Activated CD4-positive, alpha-beta T cell treated with anti-CD3 and anti-CD28 coated beads, Interleukin-2, amount 50 U/mL, for 4 hours (primary cell): ENCODE measurements around the gene ASPG.

Experiments
- DNase-seq, 2 experiments: peaks; one replicate each; pipeline ENCODE4 v3.0.0-alpha.2; 2020

ASPG gene

DNA sequence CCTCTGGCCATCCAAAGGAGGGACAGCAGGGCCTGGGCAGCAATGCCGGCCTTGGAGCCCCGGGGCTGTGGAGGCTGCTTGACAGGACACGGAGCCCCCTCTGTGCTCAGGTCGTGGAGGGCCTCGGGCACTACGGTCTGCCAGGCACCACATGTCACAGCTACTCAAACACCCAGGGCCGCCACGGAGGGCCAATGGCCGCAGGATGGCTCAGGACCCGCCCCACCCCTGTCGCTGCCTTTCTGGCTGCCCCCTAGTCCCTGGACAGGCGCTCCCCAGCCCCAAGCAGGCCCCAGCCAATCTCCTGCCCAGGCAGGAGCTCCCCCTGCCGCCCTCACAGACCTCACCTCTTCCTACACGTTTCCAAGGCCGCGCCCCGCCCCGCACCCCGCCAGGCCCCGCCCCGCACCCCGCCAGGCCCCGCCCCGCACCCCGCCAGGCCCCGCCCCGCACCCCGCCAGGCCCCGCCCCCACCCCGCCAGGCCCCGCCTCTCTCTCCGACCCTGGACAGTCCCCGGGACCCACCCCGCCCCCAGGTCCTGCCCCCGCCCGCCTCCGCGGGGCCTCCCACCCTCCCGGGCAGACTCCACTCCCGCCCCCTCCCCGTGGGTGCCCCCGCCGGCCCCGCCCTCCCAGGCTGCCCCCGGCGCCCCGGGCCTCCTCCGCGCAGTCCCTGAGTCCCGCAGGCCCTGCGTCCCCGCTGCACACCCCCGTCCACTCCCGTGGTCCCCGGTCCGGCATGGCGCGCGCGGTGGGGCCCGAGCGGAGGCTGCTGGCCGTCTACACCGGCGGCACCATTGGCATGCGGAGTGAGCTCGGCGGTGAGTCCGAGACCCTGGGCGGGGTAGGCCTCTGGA is at the start of gene ASPG:
TSS of gene ASPG (plus strand) at position 669 of the 857 bp plus-strand sequence. CDS start at position 740, 71 bp downstream.
- no peak for DNase-seq

GRCh38 chr14:104036212-104036611 is 49.3 kb upstream of the ASPG start:
- DNase-seq = no peak

DNA sequence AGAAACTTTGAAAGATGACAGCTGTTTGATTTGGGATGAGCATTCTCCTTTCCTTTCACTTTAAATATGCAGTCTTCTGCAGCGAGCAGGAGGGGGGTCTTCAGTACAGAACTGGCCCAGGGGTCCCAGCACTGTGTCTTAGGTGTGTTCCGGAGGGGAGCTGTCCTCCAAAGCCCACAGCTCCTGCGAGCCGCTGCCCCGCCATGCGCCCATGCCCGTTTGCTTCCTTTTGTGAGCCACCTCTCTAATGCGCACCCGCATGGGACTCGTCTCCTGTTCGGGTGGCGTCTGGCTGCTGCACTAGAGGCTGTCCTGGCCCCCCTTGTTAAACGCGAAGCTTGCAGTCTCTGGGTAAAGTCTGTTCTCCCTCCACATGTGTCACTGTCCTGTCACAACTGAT is 48.4 kb upstream of the ASPG start:
- no peak for DNase-seq

DNA sequence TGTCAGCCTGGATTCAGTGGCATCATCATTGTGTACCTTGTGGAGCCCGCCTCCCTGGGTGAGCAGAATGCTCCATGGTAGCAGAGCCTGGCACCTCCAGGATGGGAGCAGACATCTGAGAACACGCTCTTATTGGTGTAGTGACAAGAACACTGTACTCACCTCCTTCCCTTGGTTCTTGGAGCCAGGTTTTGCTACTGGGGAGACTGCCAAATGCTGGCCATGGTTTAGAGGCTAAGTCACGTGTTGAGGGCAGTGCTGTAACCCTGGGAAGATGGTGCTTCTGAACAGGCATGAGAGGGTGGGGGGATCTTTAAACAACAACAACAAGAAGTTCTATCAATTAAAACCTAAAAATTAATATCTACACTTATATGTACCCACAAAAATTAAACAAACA is 47.6 kb upstream of the ASPG start:
- DNase-seq = no peak

DNA sequence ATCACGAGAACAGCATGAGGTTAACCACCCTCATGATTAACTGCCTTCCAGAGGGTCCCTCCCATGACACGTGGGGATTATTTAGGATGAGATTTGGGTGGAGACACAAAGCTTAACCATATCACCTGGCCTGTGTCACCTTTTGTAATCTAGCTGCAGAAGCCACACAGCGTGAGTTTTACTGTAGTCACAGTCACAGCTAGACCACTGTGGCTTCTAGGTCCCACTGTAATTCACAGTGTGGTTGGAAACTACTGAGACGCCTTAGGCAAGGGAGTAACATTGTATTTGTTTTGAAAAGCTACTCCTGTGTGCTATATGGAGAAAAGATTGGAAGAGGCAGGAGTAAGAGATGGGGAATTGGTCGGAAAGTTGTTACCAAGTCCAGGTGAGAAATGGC is 46.3 kb upstream of the ASPG start:
- DNase-seq = no peak

- DNase-seq = no peak
Observed at GRCh38 chr14:104040539-104040938, 45.0 kb upstream of the ASPG start.

DNA sequence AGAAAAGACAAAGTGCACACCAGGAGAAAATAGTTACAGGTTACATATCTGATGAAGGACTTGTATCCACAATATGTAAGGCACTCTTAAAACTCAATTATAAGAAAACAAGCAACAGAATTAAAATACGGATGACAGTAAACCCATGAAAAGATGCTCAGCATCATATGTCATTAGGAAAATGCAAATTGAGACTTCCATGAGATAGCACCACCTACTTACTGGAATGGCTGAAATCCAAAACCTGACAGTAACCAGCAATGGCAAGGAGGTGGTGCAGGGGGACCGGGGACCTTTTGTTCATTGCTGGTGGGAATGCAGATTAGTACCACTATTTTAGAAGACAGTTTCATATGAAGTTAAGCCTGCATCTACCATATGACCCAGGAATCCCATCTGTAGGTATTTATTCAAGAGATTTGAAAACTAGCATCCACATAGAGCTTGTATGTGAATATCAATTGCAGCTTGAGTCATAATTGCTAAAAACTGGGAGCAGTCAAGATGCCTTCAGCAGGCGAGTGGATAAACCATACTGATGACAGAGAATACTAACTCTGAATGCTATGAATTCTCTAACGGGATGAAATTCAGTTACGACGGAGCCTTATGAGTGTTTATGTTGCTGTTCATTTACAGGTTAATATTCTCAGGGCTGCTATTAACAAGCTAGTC is 43.9 kb upstream of the ASPG start:
- DNase-seq = no peak

- DNase-seq = no peak
Observed at GRCh38 chr14:104044016-104044415, 41.5 kb upstream of the ASPG start.

- no peak for DNase-seq
Observed at GRCh38 chr14:104047761-104048160, 37.7 kb upstream of the ASPG start.

- no peak for DNase-seq
Observed at GRCh38 chr14:104048758-104049507, 36.6 kb upstream of the ASPG start.

DNA sequence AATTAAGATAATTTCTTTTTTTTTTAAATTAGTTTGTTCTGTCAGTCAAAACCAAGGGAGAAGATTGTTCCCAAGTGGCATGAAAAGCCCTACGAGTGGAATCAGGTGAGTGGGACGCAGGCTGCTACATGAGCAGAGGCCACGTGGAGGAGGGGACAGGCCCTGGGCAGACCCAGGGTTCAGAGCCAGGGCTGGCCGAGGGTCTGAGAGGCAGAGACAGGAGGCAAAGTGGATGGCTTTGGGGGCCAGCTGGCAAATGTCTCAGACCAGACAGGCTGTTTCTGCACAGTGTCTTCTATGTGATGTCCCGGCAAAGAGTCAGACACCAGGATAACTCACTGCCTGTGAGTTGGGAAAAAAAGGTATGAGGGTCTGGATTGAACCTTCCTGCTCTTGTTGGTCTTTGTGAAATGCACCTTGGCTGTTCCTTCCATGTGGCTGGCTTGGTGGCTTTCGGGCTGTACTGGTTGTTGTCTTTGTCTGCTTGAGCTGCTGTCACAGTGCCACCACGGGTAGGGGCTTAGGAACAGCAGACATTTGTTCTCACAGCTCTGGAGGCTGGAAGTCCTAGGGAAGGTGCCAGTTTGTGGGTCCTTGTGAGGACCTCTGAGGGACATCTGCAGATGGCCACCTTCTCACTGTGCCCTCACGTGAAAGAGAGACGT is 35.8 kb upstream of the ASPG start:
- no peak for DNase-seq

- no peak for DNase-seq
Observed at GRCh38 chr14:104051092-104051813, 34.2 kb upstream of the ASPG start.

DNA sequence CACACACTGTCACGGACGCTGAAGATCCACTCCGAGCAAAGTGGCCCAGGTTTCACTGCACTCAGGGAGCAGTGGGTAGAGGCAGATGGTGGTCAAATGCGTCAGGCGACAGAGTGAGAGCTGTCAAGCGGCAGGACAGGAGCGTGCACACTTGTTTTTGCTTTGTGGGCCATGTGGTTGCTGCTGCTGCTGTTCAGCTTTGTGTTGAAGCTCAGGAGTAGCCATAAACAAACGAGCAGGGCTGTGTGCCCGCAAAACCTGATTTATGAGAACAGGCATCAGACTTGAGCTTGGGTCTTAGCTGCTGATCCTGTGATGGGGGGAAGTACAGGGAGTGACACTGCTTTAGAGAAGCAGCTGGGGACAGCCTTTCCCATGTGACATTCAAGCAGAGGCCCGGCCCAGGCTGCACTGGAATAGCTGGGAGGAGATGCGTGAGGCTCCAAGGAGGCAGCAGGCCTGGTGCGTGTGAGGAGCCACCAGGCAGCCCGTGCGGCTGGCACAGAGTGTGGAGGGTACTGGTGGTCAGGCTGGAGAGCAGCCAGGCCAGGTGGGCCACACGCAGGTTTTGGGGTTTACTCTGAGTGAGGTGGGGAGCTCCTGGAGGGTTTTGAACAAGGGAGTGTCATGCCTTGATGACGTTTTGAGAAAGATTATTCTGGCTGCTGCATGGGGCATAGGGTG is 31.1 kb upstream of the ASPG start:
- no peak for DNase-seq

DNA sequence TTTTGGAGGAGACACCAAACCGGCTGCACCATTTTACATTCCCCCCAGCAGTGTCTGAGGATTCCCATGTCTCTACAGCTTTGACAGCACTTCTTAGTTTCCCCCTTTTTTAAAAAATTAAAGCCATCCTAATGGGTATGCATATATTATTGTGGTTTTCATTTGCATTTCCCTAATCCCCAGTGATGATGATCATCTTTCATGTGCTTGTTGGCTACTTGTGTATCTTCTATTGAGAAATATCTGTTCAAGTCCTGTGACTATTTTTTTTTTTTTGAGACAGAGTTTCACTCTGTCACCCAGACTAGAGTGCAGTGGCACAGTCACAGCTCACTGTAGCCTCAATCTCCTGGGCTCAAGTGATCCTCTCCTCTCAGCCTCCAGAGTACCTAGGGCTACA is 23.2 kb upstream of the ASPG start:
- DNase-seq = no peak

DNA sequence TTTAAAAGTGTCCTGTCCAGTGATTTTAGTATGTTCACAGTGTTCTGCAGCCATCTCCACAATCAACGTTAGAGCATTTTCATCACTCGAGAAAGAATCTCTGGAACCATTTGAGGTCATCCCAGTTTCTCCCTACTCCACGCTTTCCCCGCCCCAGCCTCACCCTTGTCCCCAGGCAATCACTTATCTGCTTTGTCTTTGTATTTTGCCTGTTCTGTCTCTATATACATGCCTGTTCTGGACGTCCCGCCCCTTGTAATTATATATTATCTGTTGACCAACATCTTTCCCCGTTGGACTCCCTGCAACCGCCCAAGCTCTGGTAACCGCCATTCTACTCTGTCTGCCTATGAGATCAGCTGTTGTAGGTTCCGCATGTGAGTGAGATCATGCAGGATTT is 21.5 kb upstream of the ASPG start:
- no peak for DNase-seq

GRCh38 chr14:104066279-104066678 is 19.2 kb upstream of the ASPG start:
- no peak for DNase-seq

DNA sequence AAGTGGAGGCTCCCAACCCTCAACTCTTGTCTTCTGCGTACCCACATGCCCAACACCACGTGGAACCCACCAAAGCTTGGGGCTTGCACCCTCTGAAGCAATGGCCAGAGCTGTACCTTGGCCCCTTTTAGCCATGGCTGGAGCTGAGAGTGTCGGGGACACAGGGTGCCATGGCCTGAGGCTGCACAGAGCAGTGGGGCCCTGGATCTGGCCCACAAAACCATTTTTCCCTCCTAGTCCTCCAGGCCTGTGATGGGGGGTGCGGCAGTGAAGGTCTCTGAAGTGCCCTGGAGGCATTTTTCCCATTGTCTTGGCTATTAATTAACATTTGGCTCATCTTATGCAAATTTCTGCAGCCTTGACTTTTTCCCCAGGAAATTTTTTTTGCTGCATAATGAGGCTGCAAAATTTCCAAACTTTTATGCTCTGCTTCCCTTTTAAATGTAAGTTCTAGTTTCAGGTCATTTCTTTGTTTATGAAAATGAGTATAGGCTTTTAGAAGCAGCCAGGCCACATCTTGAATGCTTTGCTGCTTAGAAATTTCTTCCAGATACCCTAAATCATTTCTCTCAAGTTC is 18.7 kb upstream of the ASPG start:
- no peak for DNase-seq

DNA sequence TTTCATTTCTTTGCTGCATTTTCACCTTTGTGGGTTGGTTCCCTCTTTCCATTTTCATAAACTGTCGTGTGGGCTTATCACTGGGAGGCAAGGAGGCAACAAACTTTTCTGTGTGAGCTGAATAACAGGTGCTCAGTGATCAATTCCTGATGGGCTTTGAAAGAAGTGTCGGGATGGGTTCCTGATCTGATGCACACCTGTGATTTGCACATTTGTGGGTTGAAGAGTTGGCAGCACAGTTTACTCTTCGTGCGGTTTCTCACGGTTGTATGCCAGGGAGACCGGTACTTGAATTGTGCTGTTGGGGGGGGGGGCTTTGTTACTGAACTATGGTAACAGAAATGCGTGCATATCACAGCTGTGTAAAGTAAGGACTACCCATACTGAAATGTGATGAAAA is 16.0 kb upstream of the ASPG start:
- no peak for DNase-seq

GRCh38 chr14:104072586-104072985 is 12.9 kb upstream of the ASPG start:
- no peak for DNase-seq

- DNase-seq = no peak
Observed at GRCh38 chr14:104073764-104074163, 11.7 kb upstream of the ASPG start.

DNA sequence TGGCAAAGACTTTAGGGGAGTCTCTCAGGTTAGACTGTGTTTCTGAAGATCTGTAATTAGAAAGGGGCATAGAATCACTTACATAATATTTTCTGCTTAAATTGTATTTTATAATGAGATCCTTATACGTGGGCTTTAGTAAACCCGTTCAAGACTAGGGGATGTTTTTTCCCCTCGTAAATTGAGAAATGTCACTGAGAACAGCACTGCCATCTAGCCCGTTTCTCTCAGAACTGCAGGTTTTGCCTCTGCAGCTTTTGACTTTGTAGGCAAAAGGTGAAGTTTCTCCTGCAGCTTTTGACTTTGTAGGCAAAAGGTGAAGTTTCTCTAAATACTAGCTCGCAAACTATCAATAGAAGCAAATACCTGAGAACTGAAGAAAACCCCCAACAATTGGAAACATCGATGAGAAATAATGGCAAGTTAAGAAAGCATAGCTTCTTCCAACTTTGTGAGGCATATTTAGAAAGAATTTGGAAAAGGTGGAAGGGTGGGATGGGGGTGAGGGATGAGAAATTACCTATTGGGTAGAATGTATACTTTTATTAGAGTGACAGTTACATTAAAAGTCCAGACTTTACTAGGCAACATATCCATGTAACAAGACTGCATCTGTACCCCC is 9.9 kb upstream of the ASPG start:
- DNase-seq = no peak
